Measurements from ENCODE around the gene C13orf42. TPM values are rescaled to one million over a fixed set of nuclear protein-coding genes. Genes with fewer than 3 reads are reported as not detected.
"Not testable (repeated sequence)": the region's sequence is repeated elsewhere in the genome, so short reads cannot be mapped to it uniquely, and the experiment has no call there.

C13orf42 gene
- total RNA-seq, 2 experiments from 2014 or later = not detected

DNA sequence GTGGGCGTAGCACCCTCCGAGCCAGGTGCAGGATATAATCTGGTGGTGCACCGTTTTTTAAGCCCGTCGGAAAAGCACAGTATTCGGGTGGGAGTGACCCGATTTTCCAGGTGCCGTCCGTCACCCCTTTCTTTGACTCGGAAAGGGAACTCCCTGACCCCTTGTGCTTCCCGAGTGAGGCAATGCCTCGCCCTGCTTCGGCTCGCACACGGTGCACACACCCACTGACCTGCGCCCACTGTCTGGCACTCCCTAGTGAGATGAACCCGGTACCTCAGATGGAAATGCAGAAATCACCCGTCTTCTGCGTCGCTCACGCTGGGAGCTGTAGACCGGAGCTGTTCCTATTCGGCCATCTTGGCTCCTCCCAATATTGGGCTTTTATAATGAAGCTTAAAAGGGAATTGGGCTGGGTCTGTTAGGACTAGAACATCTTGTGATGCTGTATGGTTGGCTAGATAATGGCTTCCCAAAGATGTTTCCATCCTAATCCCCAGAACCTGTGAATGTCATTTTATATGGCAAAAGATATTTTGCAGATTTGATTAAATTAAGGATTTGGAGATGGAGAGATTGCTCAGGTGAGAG is 30.5 kb downstream of the C13orf42 start:
- H3K27me3 Mint-ChIP-seq (ENCODE audit: low read depth); CTCF ChIA-PET; H3K27ac Mint-ChIP-seq; DNase-seq; H3K4me1 Mint-ChIP-seq (ENCODE audit: low read depth); H3K36me3 Mint-ChIP-seq (ENCODE audit: low read depth); H3K9me3 Mint-ChIP-seq: not testable (repeated sequence)
- H3K4me3 Mint-ChIP-seq = peak overlapping the region; percentile 5
- intact Hi-C loops (cut with micrococcal nuclease) = loop anchor here (1.0 kb wide), 1 partner anchor 39 kb away; no protein-coding TSS in a partner anchor

DNA sequence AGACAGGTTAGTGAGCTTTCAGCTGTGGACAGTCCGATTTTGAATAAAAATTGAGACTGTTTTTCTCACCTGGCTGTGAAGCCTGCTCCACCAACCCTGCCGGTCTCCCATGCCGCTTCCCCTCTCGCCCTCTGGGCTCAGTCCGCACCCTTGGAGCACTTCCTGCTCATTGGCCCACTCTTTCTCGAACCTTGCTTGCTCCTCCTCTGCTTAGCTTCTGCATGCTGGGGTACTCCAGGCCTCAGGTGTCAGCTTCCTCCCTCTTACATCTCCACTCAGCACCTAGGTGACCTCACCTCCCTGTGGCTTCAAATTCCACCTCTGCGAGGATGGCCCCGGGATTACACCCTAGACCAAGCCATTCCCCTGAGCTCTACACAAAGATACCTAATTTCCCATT is 39.6 kb downstream of the C13orf42 start:
- Mint-ChIP-seq H3K9me3 (no peaks in the 10 kb centered on the region), H3K27ac (no peak overlapping the region), H3K27me3 (ENCODE audit: low read depth) (peaks cover 3% of the 10 kb centered on the region), H3K4me3 (no peak overlapping the region), H3K4me1 (ENCODE audit: low read depth) (peaks cover 3% of the 10 kb centered on the region), H3K36me3 (ENCODE audit: low read depth) (no peaks in the 10 kb centered on the region)
- CTCF ChIA-PET = interaction anchor here (0.6 to 1.4 kb wide), 4 partner anchors 11 to 1096 kb away, joined by 3 to 4 read pairs (median 3); no protein-coding TSS in a partner anchor
- no peak for DNase-seq
- intact Hi-C loops (cut with micrococcal nuclease) = loop anchor here (2.0 to 5.0 kb wide), 3 partner anchors 991 to 1771 kb away; no protein-coding TSS in a partner anchor

GRCh38 chr13:51070005-51070649 is 40.9 kb downstream of the C13orf42 start:
- peak; percentile 88 for DNase-seq
- Mint-ChIP-seq H3K36me3 (ENCODE audit: low read depth) (no peaks in the 10 kb centered on the region), H3K27me3 (ENCODE audit: low read depth) (peaks cover 3% of the 10 kb centered on the region), H3K4me3 (no peak overlapping the region), H3K27ac (no peak overlapping the region), H3K4me1 (ENCODE audit: low read depth) (peaks cover 3% of the 10 kb centered on the region), H3K9me3 (no peaks in the 10 kb centered on the region)
- intact Hi-C loops (cut with micrococcal nuclease) = loop anchor here (1.0 to 5.0 kb wide), 7 partner anchors 158 to 1769 kb away; no protein-coding TSS in a partner anchor
- CTCF ChIA-PET = interaction anchor here (0.7 to 1.9 kb wide), 14 partner anchors 9 to 1093 kb away, joined by 3 to 11 read pairs (median 4); no protein-coding TSS in a partner anchor

GRCh38 chr13:51068501-51068900 is 42.6 kb downstream of the C13orf42 start:
- Mint-ChIP-seq H3K4me1 (ENCODE audit: low read depth) (peaks cover 3% of the 10 kb centered on the region), H3K4me3 (no peak overlapping the region), H3K9me3 (no peaks in the 10 kb centered on the region), H3K27me3 (ENCODE audit: low read depth) (peaks cover 3% of the 10 kb centered on the region), H3K36me3 (ENCODE audit: low read depth) (no peaks in the 10 kb centered on the region), H3K27ac (no peak overlapping the region)
- no peak for DNase-seq
- CTCF ChIA-PET = interaction anchor here (0.6 to 1.9 kb wide), 8 partner anchors 14 to 1092 kb away, joined by 3 to 11 read pairs (median 4); no protein-coding TSS in a partner anchor
- intact Hi-C loops (cut with micrococcal nuclease) = no loop called here

GRCh38 chr13:51067706-51068105 is 43.4 kb downstream of the C13orf42 start:
- H3K27ac Mint-ChIP-seq = no peak overlapping the region
- intact Hi-C loops (cut with micrococcal nuclease) = no loop called here
- H3K4me1 Mint-ChIP-seq (ENCODE audit: low read depth) = peaks cover 3% of the 10 kb centered on the region
- H3K27me3 Mint-ChIP-seq (ENCODE audit: low read depth) = peaks cover 3% of the 10 kb centered on the region
- H3K4me3 Mint-ChIP-seq = no peak overlapping the region
- no peak for DNase-seq
- no peaks in the 10 kb centered on the region for H3K9me3 Mint-ChIP-seq
- CTCF ChIA-PET = interaction anchor here (0.6 to 0.9 kb wide), 3 partner anchors 24 to 70 kb away, joined by 3 to 4 read pairs (median 3); no protein-coding TSS in a partner anchor
- H3K36me3 Mint-ChIP-seq (ENCODE audit: low read depth) = no peaks in the 10 kb centered on the region

DNA sequence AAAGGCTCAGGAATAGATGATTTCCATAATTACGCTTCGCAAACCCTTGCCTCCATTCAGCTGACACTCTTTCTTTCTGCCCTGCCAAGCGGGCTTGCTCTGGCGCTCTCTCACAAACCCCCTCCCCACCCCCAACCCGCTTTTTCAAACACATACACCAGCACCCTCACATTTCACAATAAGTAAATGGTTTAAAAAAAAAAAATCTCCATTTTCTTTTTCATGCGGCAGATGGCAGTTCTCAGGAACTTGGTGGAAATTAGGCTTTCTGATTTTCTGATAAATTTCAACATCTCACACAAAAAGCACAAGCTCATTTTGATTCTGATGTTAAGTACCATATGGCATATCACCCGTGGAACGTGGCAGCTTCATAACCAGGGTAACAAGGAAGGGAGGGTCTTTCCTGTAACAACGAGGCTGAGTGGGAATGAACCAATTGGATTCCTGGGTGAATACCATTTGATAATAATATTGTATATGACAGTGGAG is 43.8 kb downstream of the C13orf42 start:
- peaks cover 3% of the 10 kb centered on the region for H3K4me1 Mint-ChIP-seq (ENCODE audit: low read depth)
- no peak for DNase-seq
- no peak overlapping the region for H3K4me3 Mint-ChIP-seq
- H3K36me3 Mint-ChIP-seq (ENCODE audit: low read depth) = no peaks in the 10 kb centered on the region
- H3K27me3 Mint-ChIP-seq (ENCODE audit: low read depth) = peaks cover 3% of the 10 kb centered on the region
- no peaks in the 10 kb centered on the region for H3K9me3 Mint-ChIP-seq
- no peak overlapping the region for H3K27ac Mint-ChIP-seq
- intact Hi-C loops (cut with micrococcal nuclease) = no loop called here
- CTCF ChIA-PET = interaction anchor here (0.6 to 0.9 kb wide), 4 partner anchors 23 to 175 kb away, joined by 3 to 4 read pairs (median 4); no protein-coding TSS in a partner anchor

GRCh38 chr13:51066091-51066831 is 44.8 kb downstream of the C13orf42 start:
- CTCF ChIA-PET = interaction anchor here (0.6 kb wide), 1 partner anchor 173 kb away, joined by 4 read pairs; no protein-coding TSS in a partner anchor
- Mint-ChIP-seq H3K4me3 (no peak overlapping the region), H3K9me3 (no peaks in the 10 kb centered on the region), H3K4me1 (ENCODE audit: low read depth) (peaks cover 3% of the 10 kb centered on the region), H3K27ac (no peak overlapping the region), H3K36me3 (ENCODE audit: low read depth) (no peaks in the 10 kb centered on the region), H3K27me3 (ENCODE audit: low read depth) (peaks cover 3% of the 10 kb centered on the region)
- intact Hi-C loops (cut with micrococcal nuclease) = no loop called here
- no peak for DNase-seq

DNA sequence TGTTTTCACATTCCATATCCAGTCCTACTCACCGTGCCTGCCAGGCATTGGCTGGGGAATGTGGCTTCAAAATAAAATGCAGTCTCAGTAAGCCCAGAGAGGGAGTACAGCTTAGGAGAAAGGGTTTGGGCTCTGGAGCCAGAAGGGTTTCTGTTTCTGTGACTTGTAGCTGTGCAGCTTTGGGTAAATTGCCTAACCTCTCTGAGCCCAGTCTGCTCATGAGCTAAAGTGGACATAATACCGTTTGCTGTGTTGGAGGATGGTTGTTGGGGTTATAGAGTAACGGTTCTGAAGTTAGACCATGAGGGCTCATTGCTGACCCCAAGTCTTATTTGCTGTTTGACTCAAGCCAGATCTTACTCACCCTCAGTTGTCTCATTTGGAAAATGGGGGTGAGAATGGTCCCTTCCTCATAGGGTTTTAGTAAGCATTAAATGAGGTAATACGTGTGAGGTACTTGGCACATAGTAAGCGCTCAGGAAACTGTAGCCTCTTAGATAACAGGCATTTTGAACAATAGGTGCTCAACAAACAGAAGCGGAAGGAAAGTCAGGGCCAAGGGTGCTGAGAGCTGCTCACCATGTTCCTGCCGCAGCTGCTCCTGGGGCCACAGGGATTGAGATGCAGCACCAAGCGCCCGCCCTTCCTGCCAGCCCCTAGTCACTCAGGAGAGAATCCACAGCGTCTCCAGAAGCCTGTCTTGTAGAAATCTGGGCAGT is 45.5 kb downstream of the C13orf42 start:
- no peaks in the 10 kb centered on the region for H3K36me3 Mint-ChIP-seq (ENCODE audit: low read depth)
- no peak overlapping the region for H3K4me3 Mint-ChIP-seq
- CTCF ChIA-PET = interaction anchor here (0.5 to 0.6 kb wide), 3 partner anchors 9 to 1623 kb away, joined by 3 to 4 read pairs (median 4); no protein-coding TSS in a partner anchor
- no peak overlapping the region for H3K27ac Mint-ChIP-seq
- no peak for DNase-seq
- H3K9me3 Mint-ChIP-seq = no peaks in the 10 kb centered on the region
- intact Hi-C loops (cut with micrococcal nuclease) = no loop called here
- peaks cover 3% of the 10 kb centered on the region for H3K4me1 Mint-ChIP-seq (ENCODE audit: low read depth)
- peaks cover 3% of the 10 kb centered on the region for H3K27me3 Mint-ChIP-seq (ENCODE audit: low read depth)

DNA sequence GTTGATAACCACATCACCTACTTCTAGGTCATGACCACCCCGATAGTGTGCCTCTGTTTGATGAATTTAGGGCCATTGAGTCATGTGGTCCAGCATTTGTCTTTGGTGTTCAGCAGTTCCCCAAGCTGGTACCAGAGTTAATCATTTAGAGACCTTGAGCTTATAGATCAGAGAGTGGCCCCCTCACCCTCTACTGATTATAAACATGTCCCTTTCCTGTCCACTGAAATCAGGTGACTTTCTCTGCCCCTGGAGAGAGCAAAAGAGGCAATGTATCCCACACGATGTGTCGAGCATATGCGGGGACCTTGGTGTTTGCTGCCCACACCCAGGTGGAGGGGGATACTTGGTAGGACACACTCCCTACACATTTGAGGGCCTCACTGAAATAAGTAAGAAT is 46.3 kb downstream of the C13orf42 start:
- CTCF ChIA-PET = interaction anchor here (0.5 to 0.6 kb wide), 2 partner anchors 8 to 1622 kb away, joined by 3 to 4 read pairs; no protein-coding TSS in a partner anchor
- Mint-ChIP-seq H3K9me3 (no peaks in the 10 kb centered on the region), H3K4me1 (ENCODE audit: low read depth) (peaks cover under 1% of the 10 kb centered on the region), H3K27me3 (ENCODE audit: low read depth) (peaks cover 3% of the 10 kb centered on the region), H3K4me3 (no peak overlapping the region), H3K36me3 (ENCODE audit: low read depth) (no peaks in the 10 kb centered on the region), H3K27ac (no peak overlapping the region)
- DNase-seq = no peak
- intact Hi-C loops (cut with micrococcal nuclease) = no loop called here

DNA sequence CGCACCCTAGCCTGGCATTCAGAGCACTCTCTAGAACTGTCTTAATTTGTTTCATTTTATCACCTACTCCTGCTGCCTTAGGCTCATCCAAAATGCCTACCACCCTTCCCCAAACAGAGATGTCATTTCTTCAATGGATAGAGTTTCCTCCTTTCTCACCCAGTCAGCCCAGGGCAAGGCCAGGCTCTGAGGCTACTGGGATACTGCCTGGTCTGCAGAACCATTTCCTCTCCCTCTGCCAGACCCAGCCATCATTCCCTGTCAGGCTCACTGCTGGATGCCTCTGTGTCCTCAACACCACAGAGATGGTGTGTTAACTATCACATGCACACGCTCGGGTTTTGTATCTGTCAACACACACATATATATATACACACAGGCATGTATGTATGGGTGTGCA is 47.2 kb downstream of the C13orf42 start:
- no peak for DNase-seq
- Mint-ChIP-seq H3K4me1 (ENCODE audit: low read depth) (no peaks in the 10 kb centered on the region), H3K9me3 (no peaks in the 10 kb centered on the region), H3K4me3 (no peak overlapping the region), H3K36me3 (ENCODE audit: low read depth) (no peaks in the 10 kb centered on the region), H3K27me3 (ENCODE audit: low read depth) (peaks cover 3% of the 10 kb centered on the region), H3K27ac (no peak overlapping the region)
- intact Hi-C loops (cut with micrococcal nuclease) = no loop called here
- CTCF ChIA-PET = no interaction called here

GRCh38 chr13:51058461-51059167 is 52.5 kb downstream of the C13orf42 start:
- intact Hi-C loops (cut with micrococcal nuclease) = no loop called here
- CTCF ChIA-PET = interaction anchor here (0.6 to 1.6 kb wide), 2 partner anchors 11 to 1082 kb away, joined by 3 to 9 read pairs; no protein-coding TSS in a partner anchor
- Mint-ChIP-seq H3K4me1 (ENCODE audit: low read depth) (no peaks in the 10 kb centered on the region), H3K27me3 (ENCODE audit: low read depth) (no peaks in the 10 kb centered on the region), H3K9me3 (no peaks in the 10 kb centered on the region), H3K4me3 (no peak overlapping the region), H3K36me3 (ENCODE audit: low read depth) (no peaks in the 10 kb centered on the region), H3K27ac (no peak overlapping the region)
- DNase-seq = no peak

Data from activated naive CD4-positive, alpha-beta T cell treated with anti-CD3 and anti-CD28 coated beads for 36 hours (primary cell).